Measurements from ENCODE around the gene FANCE. TPM values are rescaled to one million over a fixed set of nuclear protein-coding genes. Genes with fewer than 3 reads are reported as not detected.
A peak's percentile ranks its signal among the peaks of the same experiment; 100 is the strongest.

Gene FANCE
- total RNA-seq, result 21.9 and 22.3 TPM in 2 replicates

- peak; percentile 91 for DNase-seq (ENCODE audit: low spot score)
- intact Hi-C loops (cut with micrococcal nuclease), result loop anchor here (1.0 kb wide), 5 partner anchors 16 to 193 kb away; partner anchors contain the start of genes RPL10A and ZNF76
- H3K27me3 Mint-ChIP-seq (ENCODE audit: insufficient read depth), result no peaks in the 10 kb centered on the region
- H3K36me3 Mint-ChIP-seq (ENCODE audit: low read depth), result peaks cover 11% of the 10 kb centered on the region
- peaks cover 48% of the 10 kb centered on the region for H3K4me1 Mint-ChIP-seq (ENCODE audit: low read depth)
- peak within 1 kb of the TSS; percentile 88 for H3K4me3 Mint-ChIP-seq
- peak within 1 kb of the TSS; percentile 61 for H3K27ac Mint-ChIP-seq
- H3K9me3 Mint-ChIP-seq, result no peaks in the 10 kb centered on the region
These were observed at the start of gene FANCE for GRCh38 chr6:35452183-35453090. TSS of gene FANCE (plus strand) at chr6:35452338. CDS start at chr6:35452546, 208 bp downstream.

- H3K27me3 Mint-ChIP-seq (ENCODE audit: insufficient read depth), result no peaks in the 10 kb centered on the region
- no peak for DNase-seq (ENCODE audit: low spot score)
- peaks cover 7% of the 10 kb centered on the region for H3K36me3 Mint-ChIP-seq (ENCODE audit: low read depth)
- intact Hi-C loops (cut with micrococcal nuclease), result no loop called here
- H3K9me3 Mint-ChIP-seq, result no peaks in the 10 kb centered on the region
- no peak overlapping the region for H3K27ac Mint-ChIP-seq
- peaks cover 15% of the 10 kb centered on the region for H3K4me1 Mint-ChIP-seq (ENCODE audit: low read depth)
- H3K4me3 Mint-ChIP-seq, result no peak overlapping the region
These were observed 49.3 kb upstream of the FANCE start for GRCh38 chr6:35402856-35403191.

- Mint-ChIP-seq H3K9me3 (no peaks in the 10 kb centered on the region), H3K27me3 (ENCODE audit: insufficient read depth) (no peaks in the 10 kb centered on the region), H3K4me3 (no peak overlapping the region), H3K36me3 (ENCODE audit: low read depth) (no peaks in the 10 kb centered on the region), H3K4me1 (ENCODE audit: low read depth) (peaks cover 21% of the 10 kb centered on the region), H3K27ac (no peak overlapping the region)
- DNase-seq (ENCODE audit: low spot score), result no peak
- intact Hi-C loops (cut with micrococcal nuclease), result no loop called here
These were observed 48.3 kb upstream of the FANCE start for GRCh38 chr6:35403544-35404442.

GRCh38 chr6:35406711-35407485 lies 45.2 kb upstream of the FANCE start:
- H3K4me3 Mint-ChIP-seq, result no peak overlapping the region
- no peak overlapping the region for H3K27ac Mint-ChIP-seq
- no peaks in the 10 kb centered on the region for H3K9me3 Mint-ChIP-seq
- intact Hi-C loops (cut with micrococcal nuclease), result no loop called here
- H3K4me1 Mint-ChIP-seq (ENCODE audit: low read depth), result peaks cover 39% of the 10 kb centered on the region
- DNase-seq (ENCODE audit: low spot score), result no peak
- no peaks in the 10 kb centered on the region for H3K27me3 Mint-ChIP-seq (ENCODE audit: insufficient read depth)
- peaks cover 7% of the 10 kb centered on the region for H3K36me3 Mint-ChIP-seq (ENCODE audit: low read depth)

GRCh38 chr6:35409245-35409644 lies 42.9 kb upstream of the FANCE start:
- Mint-ChIP-seq H3K27me3 (ENCODE audit: insufficient read depth) (no peaks in the 10 kb centered on the region), H3K4me3 (no peak overlapping the region), H3K36me3 (ENCODE audit: low read depth) (peaks cover 16% of the 10 kb centered on the region), H3K9me3 (no peaks in the 10 kb centered on the region), H3K27ac (no peak overlapping the region), H3K4me1 (ENCODE audit: low read depth) (peaks cover 35% of the 10 kb centered on the region)
- no peak for DNase-seq (ENCODE audit: low spot score)
- intact Hi-C loops (cut with micrococcal nuclease), result no loop called here

- intact Hi-C loops (cut with micrococcal nuclease), result no loop called here
- Mint-ChIP-seq H3K4me1 (ENCODE audit: low read depth) (peaks cover 44% of the 10 kb centered on the region), H3K27me3 (ENCODE audit: insufficient read depth) (no peaks in the 10 kb centered on the region), H3K36me3 (ENCODE audit: low read depth) (peaks cover 19% of the 10 kb centered on the region), H3K9me3 (no peaks in the 10 kb centered on the region), H3K4me3 (peak overlapping the region; percentile 41), H3K27ac (peak overlapping the region; percentile 30)
- no peak for DNase-seq (ENCODE audit: low spot score)
These were observed 42.0 kb upstream of the FANCE start for GRCh38 chr6:35410131-35410530.

GRCh38 chr6:35411066-35411465 lies 41.1 kb upstream of the FANCE start:
- Mint-ChIP-seq H3K4me3 (peak overlapping the region; percentile 49), H3K27me3 (ENCODE audit: insufficient read depth) (no peaks in the 10 kb centered on the region), H3K4me1 (ENCODE audit: low read depth) (peaks cover 51% of the 10 kb centered on the region), H3K9me3 (no peaks in the 10 kb centered on the region), H3K27ac (peak overlapping the region; percentile 82), H3K36me3 (ENCODE audit: low read depth) (peaks cover 24% of the 10 kb centered on the region)
- DNase-seq (ENCODE audit: low spot score), result no peak
- intact Hi-C loops (cut with micrococcal nuclease), result no loop called here

- no peaks in the 10 kb centered on the region for H3K9me3 Mint-ChIP-seq
- H3K36me3 Mint-ChIP-seq (ENCODE audit: low read depth), result peaks cover 24% of the 10 kb centered on the region
- intact Hi-C loops (cut with micrococcal nuclease), result no loop called here
- H3K27ac Mint-ChIP-seq, result no peak overlapping the region
- DNase-seq (ENCODE audit: low spot score), result no peak
- H3K4me1 Mint-ChIP-seq (ENCODE audit: low read depth), result peaks cover 56% of the 10 kb centered on the region
- no peaks in the 10 kb centered on the region for H3K27me3 Mint-ChIP-seq (ENCODE audit: insufficient read depth)
- H3K4me3 Mint-ChIP-seq, result no peak overlapping the region
These were observed 40.0 kb upstream of the FANCE start for GRCh38 chr6:35412102-35412501.

GRCh38 chr6:35413911-35414310 lies 38.2 kb upstream of the FANCE start:
- H3K36me3 Mint-ChIP-seq (ENCODE audit: low read depth), result peaks cover 31% of the 10 kb centered on the region
- no peak overlapping the region for H3K27ac Mint-ChIP-seq
- no peak overlapping the region for H3K4me3 Mint-ChIP-seq
- no peaks in the 10 kb centered on the region for H3K27me3 Mint-ChIP-seq (ENCODE audit: insufficient read depth)
- H3K9me3 Mint-ChIP-seq, result no peaks in the 10 kb centered on the region
- peaks cover 65% of the 10 kb centered on the region for H3K4me1 Mint-ChIP-seq (ENCODE audit: low read depth)
- intact Hi-C loops (cut with micrococcal nuclease), result no loop called here
- DNase-seq (ENCODE audit: low spot score), result no peak

- H3K27ac Mint-ChIP-seq, result peak overlapping the region; percentile 3
- DNase-seq (ENCODE audit: low spot score), result peak; percentile 22
- no peak overlapping the region for H3K4me3 Mint-ChIP-seq
These were observed 36.9 kb upstream of the FANCE start for GRCh38 chr6:35415065-35415891.

GRCh38 chr6:35417979-35418661 lies 34.0 kb upstream of the FANCE start:
- H3K27me3 Mint-ChIP-seq (ENCODE audit: insufficient read depth), result no peaks in the 10 kb centered on the region
- no peaks in the 10 kb centered on the region for H3K9me3 Mint-ChIP-seq
- H3K36me3 Mint-ChIP-seq (ENCODE audit: low read depth), result peaks cover 25% of the 10 kb centered on the region
- intact Hi-C loops (cut with micrococcal nuclease), result loop anchor here (2.0 kb wide), 1 partner anchor 31 kb away; no protein-coding TSS in a partner anchor
- peak; percentile 3 for DNase-seq (ENCODE audit: low spot score)
- peak overlapping the region; percentile 88 for H3K27ac Mint-ChIP-seq
- H3K4me3 Mint-ChIP-seq, result peak overlapping the region; percentile 47
- H3K4me1 Mint-ChIP-seq (ENCODE audit: low read depth), result peaks cover 52% of the 10 kb centered on the region

More at GRCh38 chr6:35415065-35415891, 36.9 kb upstream of the FANCE start:
- Mint-ChIP-seq H3K27me3 (ENCODE audit: insufficient read depth) (no peaks in the 10 kb centered on the region), H3K4me1 (ENCODE audit: low read depth) (peaks cover 67% of the 10 kb centered on the region), H3K9me3 (no peaks in the 10 kb centered on the region), H3K36me3 (ENCODE audit: low read depth) (peaks cover 31% of the 10 kb centered on the region)
- intact Hi-C loops (cut with micrococcal nuclease), result loop anchor here (1.0 kb wide), 1 partner anchor 73 kb away; the partner anchor contains the start of gene PPARD

Data from activated T-helper 1 cell treated with anti-CD3 and anti-CD28 coated beads, Interleukin-12 subunit alpha, Interleukin-12 subunit beta, Interleukin-2, Interleukin-4 antibody, amounts not matched to agents 30 ng/mL and 10 ng/mL and 1 ng/mL, durations not matched to agents 14 hours and 24 hours and 36 hours (primary cell).